WERI-Rb-1 (cell line): Measurements from ENCODE around the gene STARD5.

ENCODE experiments used
- DNase-seq: peaks from one replicate; pipeline ENCODE4 v3.0.0-alpha.2; 2020
- H3K27ac ChIP-seq: fragments of 250-450 bp; sonication (Bioruptor Pico); 2 replicates; pipeline ENCODE4 v1.5.1; 2020; ENCODE audit warnings: mild to moderate bottlenecking, moderate library complexity
- H3K27me3 ChIP-seq: fragments of 250-450 bp; sonication (Bioruptor Pico); 2 replicates; pipeline ENCODE4 v1.5.1; 2021; ENCODE audit warnings: mild to moderate bottlenecking, low read depth, moderate library complexity; ENCODE audit not compliant: insufficient read depth, severe bottlenecking
- H3K36me3 ChIP-seq: fragments of 250-450 bp; sonication (Bioruptor Pico); 2 replicates; pipeline ENCODE4 v1.5.1; 2020; ENCODE audit warnings: mild to moderate bottlenecking, moderate library complexity
- H3K4me3 ChIP-seq: 2 replicates; pipeline ENCODE4 v1.5.1; 2011; ENCODE audit warnings: low read depth, mild to moderate bottlenecking, control low read depth, low read length
- H3K9me3 ChIP-seq: fragments of 250-450 bp; sonication (Bioruptor Pico); 2 replicates; pipeline ENCODE4 v1.5.1; 2021; ENCODE audit warnings: mild to moderate bottlenecking, moderate library complexity; ENCODE audit not compliant: severe bottlenecking
- CTCF ChIP-seq: IDR thresholded peaks from 2 replicates; pipeline ENCODE4 v1.5.1; 2011; ENCODE audit warnings: low read depth, mild to moderate bottlenecking, control low read depth, inconsistent platforms, low read length

STARD5 gene

GRCh38 chr15:81294516-81294880 lies 29.4 kb downstream of the STARD5 start:
- no peaks in the 10 kb centered on the region for H3K9me3 ChIP-seq
- H3K27ac ChIP-seq: no peak overlapping the region
- no peaks in the 10 kb centered on the region for H3K36me3 ChIP-seq
- no peak for DNase-seq
- no peak overlapping the region for H3K4me3 ChIP-seq
- 0 out of 2 replicates have a peak, but pooled peaks have one; percentile 4 for TF ChIP-seq CTCF
- H3K27me3 ChIP-seq: no peaks in the 10 kb centered on the region

- Histone ChIP-seq H3K27ac (no peak overlapping the region), H3K27me3 (no peaks in the 10 kb centered on the region), H3K36me3 (no peaks in the 10 kb centered on the region), H3K4me3 (no peak overlapping the region), H3K9me3 (no peaks in the 10 kb centered on the region)
- DNase-seq: no peak
- TF ChIP-seq CTCF: no peak
Observed at GRCh38 chr15:81293728-81294515, 30.0 kb downstream of the STARD5 start.

GRCh38 chr15:81292523-81293001 lies 31.4 kb downstream of the STARD5 start:
- TF ChIP-seq CTCF: no peak

GRCh38 chr15:81291916-81292522 lies 31.9 kb downstream of the STARD5 start:
- DNase-seq: no peak
- H3K4me3 ChIP-seq: no peak overlapping the region

More at GRCh38 chr15:81292523-81293001, 31.4 kb downstream of the STARD5 start:
- Histone ChIP-seq H3K27ac (no peak overlapping the region), H3K36me3 (no peaks in the 10 kb centered on the region), H3K27me3 (no peaks in the 10 kb centered on the region), H3K9me3 (no peaks in the 10 kb centered on the region), H3K4me3 (no peak overlapping the region)
- no peak for DNase-seq

GRCh38 chr15:81289910-81290309 lies 34.0 kb downstream of the STARD5 start:
- no peak overlapping the region for H3K4me3 ChIP-seq
- no peaks in the 10 kb centered on the region for H3K27me3 ChIP-seq
- no peak for DNase-seq
- no peak for TF ChIP-seq CTCF
- H3K36me3 ChIP-seq: no peaks in the 10 kb centered on the region
- H3K27ac ChIP-seq: no peak overlapping the region
- H3K9me3 ChIP-seq: no peaks in the 10 kb centered on the region

More at GRCh38 chr15:81291916-81292522, 31.9 kb downstream of the STARD5 start:
- Histone ChIP-seq H3K27ac (no peak overlapping the region), H3K9me3 (no peaks in the 10 kb centered on the region), H3K27me3 (no peaks in the 10 kb centered on the region), H3K36me3 (no peaks in the 10 kb centered on the region)
- no peak for TF ChIP-seq CTCF
